GM12801 (cell line): ENCODE results near the gene PRKCQ.

ENCODE experiments used
- TF ChIP-seq, protein P1 (sequence below): IDR thresholded peaks from one replicate; pipeline ENCODE4 v1.5.1; 2011; ENCODE audit warnings: control low read depth; ENCODE audit not compliant: insufficient read length; ENCODE audit errors: extremely low read depth

Gene PRKCQ

DNA sequence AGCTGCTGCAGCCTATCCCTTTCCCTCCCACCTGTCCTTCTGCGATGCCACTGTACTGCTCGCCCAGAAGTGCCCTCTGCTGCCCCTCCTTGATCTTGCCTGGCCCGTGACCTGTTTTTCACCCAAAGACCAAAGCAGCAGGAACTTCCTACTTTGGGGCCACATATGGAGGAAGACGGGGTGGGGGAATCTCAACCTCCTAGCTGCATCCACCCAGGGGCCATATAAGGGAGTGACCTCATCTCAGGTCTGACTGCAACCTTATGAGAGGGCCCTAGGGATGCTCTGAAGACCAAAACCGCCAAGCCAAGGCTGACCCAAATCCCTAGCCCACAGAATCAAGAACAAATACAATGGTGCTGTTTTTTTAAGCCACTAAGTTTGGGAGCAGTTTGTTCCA, 15.7 kb downstream of the PRKCQ start:
- TF ChIP-seq, protein P1, sequence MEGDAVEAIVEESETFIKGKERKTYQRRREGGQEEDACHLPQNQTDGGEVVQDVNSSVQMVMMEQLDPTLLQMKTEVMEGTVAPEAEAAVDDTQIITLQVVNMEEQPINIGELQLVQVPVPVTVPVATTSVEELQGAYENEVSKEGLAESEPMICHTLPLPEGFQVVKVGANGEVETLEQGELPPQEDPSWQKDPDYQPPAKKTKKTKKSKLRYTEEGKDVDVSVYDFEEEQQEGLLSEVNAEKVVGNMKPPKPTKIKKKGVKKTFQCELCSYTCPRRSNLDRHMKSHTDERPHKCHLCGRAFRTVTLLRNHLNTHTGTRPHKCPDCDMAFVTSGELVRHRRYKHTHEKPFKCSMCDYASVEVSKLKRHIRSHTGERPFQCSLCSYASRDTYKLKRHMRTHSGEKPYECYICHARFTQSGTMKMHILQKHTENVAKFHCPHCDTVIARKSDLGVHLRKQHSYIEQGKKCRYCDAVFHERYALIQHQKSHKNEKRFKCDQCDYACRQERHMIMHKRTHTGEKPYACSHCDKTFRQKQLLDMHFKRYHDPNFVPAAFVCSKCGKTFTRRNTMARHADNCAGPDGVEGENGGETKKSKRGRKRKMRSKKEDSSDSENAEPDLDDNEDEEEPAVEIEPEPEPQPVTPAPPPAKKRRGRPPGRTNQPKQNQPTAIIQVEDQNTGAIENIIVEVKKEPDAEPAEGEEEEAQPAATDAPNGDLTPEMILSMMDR: no peak

DNA sequence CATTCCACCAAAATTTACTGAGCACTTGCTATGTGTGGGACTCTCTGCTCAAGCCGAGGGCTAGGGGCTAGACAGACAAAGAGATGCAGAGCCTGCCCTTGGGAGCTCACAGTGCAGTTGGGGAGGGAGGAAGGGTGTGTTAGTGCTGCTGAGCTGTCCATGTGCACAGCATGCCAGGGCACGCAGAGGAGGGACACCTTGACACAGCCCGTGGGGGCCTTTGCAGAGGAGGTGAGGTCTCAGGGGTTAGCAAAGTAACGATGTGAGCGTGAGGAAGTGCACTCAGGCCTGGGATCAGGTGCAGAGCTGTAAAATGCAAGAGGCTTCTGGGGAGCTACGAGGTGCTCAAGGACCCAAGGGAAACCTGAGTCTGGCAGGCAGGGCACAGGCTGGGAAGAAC, 16.3 kb downstream of the PRKCQ start:
- TF ChIP-seq, protein P1: no peak

DNA sequence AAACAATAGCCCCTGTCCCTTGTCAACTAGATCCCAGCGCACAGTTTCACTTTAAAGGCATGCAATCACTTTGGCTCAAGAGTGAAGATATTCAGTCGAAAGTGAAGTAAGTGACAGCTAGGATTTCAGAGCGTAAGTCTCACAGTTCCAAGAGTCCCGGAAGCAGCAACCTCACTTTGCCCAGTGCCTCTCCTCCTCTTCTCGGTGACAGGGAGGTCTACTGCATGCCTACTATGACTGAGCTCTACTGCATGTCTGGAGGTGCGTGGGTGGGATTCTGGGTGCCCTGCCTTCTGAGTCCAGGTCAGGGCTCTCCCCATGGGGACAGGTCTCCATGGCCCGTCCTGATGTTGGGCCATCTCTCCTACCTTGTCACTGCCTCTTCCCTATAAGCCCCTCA, 17.0 kb downstream of the PRKCQ start:
- TF ChIP-seq, protein P1: no peak

DNA sequence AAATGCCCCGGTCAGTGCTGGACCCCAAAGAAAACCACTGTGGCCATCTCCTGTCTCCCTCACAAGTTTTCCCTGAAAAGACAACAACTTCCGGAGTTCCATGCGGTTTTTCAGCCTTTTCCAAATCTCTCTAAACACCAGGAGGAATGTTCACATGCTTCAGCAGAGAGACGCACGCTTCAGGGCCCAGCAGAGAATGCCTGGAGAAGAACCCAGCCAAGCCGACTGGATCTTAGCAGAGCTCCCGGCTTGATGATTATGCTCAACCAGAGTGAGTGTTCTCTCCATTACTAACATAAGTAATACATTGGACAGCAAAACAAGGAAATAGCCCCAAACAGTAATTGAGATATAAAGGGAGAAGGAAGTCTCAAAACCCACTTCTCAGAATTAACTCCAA, 17.9 kb downstream of the PRKCQ start:
- TF ChIP-seq, protein P1: no peak

DNA sequence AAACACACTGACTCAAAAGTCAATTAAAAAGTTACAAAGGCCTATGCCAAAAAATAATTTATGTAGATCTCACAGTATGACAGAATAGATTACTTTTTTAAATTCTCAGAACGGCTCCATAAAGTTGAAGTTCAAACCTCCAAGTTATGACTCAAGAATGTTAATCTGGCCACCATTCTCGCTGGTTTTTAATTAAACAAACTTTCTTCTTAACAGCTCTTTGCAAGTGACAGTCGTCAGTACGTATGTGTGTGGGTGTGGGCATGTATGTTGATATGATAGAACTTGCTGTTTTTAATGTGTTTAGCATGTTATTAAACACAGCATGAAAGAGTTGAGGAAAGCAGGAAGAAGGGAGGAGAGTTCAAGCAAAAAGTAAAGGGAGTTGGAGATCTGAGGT, 18.5 kb downstream of the PRKCQ start:
- TF ChIP-seq, protein P1: no peak

DNA sequence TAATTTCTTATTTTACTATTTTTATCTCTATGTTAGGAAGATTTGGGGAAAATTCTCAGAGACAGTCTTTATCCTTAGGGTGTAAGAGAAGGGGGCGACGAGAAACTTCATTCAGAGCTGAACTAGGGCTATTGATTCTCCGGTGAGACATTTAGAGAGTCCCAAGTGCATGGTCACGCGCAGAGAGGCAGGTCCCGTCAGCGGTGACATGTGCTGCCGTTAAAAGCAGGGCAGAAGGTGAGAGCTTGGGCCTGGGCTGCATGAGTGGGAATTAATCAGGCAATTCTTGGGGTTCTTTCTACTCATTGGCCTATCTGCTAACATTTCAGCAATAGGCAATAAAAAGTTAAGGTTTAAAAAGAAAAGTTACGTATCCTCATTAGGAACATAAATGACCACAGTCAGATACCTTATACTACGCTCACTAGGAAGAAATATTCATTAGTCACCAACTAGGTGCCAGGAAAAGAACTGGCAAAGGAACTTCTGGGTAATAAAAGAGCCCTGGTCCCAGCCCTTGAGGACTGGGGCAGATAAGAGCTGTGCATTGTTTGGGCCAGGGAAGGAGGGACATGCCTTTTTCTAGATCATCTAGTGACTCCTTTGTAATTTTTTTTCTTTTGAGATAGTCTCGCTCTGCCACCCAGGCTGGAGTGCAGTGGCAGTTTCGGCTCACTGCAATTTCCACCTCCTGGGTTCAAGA, 21.2 kb downstream of the PRKCQ start:
- TF ChIP-seq, protein P1: no peak

DNA sequence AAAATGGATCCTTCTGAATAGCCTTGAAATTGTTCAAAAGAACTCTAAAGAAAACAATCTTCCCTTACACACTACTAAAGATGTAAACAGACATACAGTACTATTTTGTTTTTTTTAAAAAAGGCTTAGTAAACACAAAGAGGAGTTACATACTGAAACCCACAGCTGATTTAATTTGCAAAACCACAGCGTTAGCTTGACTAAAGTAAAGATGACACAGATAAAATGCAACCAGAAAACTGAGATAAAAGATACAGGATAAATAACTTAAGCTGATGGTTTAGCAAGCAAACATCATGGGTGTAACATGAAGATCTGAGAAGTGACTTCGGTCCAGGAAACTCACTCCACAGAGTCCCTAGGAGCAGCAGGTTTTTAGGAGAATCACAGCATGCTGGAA, 21.8 kb downstream of the PRKCQ start:
- TF ChIP-seq, protein P1: no peak
